Suprapubic skin (tissue), 4 donors: ENCODE measurements around the gene NUTM2E. TPM values are rescaled to one million over a fixed set of nuclear protein-coding genes. Genes with fewer than 3 reads are reported as not detected.
"Not testable (repeated sequence)": the region's sequence is repeated elsewhere in the genome, so short reads cannot be mapped to it uniquely, and the experiment has no call there.

Experiments used
- DNase-seq, 2 donors: peaks; one replicate each; pipeline ENCODE4 v3.0.0-alpha.2; 2019; ENCODE audit warnings: low spot score in 2 of 2
- H3K27ac ChIP-seq: fragments of 200-600 bp; sonication (generic); one replicate; pipeline ENCODE4 v1.5.1; 2019
- H3K27me3 ChIP-seq: fragments of 200-600 bp; sonication (generic); one replicate; pipeline ENCODE4 v1.5.1; 2019
- H3K36me3 ChIP-seq: fragments of 200-600 bp; sonication (generic); one replicate; pipeline ENCODE4 v1.5.1; 2019
- H3K4me1 ChIP-seq: fragments of 200-600 bp; sonication (generic); one replicate; pipeline ENCODE4 v1.5.1; 2019
- H3K4me3 ChIP-seq: fragments of 200-600 bp; sonication (generic); one replicate; pipeline ENCODE4 v1.5.1; 2019; ENCODE audit warnings: mild to moderate bottlenecking
- H3K9me3 ChIP-seq: fragments of 200-600 bp; sonication (generic); one replicate; pipeline ENCODE4 v1.5.1; 2019
- WGBS: methylation state at CpG from one replicate; pipeline ENCODE4 v1.1.5; 2018; 5-methylcytosine and 5-hydroxymethylcytosine counted together
- total RNA-seq, 4 donors: library from RNA; depleted of rRNA; stranded (reverse); fragments of >200 nt; gene quantifications; one replicate each; pipeline ENCODE4 v1.1.0, GENCODE V29; 2016
- TF ChIP-seq, protein P1 (sequence below), 2 donors: fragments of 200-600 bp in 1 of 2; fragments of 450-650 bp in 1 of 2; sonication (generic) in 1 of 2; IDR thresholded peaks; one replicate each; pipeline ENCODE4 v1.5.1; 2016 to 2019; ENCODE audit warnings: antibody characterized with exemption in 2 of 2, mild to moderate bottlenecking in 1 of 2, moderate library complexity in 1 of 2

The NUTM2E gene
- total RNA-seq, 4 donors from 2014 or later, result not detected

GRCh38 chr10:79825587-79826011, 940 bp upstream of the NUTM2E start:
- not testable (repeated sequence) for H3K9me3 ChIP-seq, H3K36me3 ChIP-seq, H3K27me3 ChIP-seq
- H3K27ac ChIP-seq, result peak overlapping the region; percentile 91
- peaks cover 15% of the 10 kb centered on the region for H3K4me1 ChIP-seq
- DNase-seq, result peak; percentile 54 to 80
- H3K4me3 ChIP-seq, result peak overlapping the region; percentile 64
- TF ChIP-seq, protein P1, sequence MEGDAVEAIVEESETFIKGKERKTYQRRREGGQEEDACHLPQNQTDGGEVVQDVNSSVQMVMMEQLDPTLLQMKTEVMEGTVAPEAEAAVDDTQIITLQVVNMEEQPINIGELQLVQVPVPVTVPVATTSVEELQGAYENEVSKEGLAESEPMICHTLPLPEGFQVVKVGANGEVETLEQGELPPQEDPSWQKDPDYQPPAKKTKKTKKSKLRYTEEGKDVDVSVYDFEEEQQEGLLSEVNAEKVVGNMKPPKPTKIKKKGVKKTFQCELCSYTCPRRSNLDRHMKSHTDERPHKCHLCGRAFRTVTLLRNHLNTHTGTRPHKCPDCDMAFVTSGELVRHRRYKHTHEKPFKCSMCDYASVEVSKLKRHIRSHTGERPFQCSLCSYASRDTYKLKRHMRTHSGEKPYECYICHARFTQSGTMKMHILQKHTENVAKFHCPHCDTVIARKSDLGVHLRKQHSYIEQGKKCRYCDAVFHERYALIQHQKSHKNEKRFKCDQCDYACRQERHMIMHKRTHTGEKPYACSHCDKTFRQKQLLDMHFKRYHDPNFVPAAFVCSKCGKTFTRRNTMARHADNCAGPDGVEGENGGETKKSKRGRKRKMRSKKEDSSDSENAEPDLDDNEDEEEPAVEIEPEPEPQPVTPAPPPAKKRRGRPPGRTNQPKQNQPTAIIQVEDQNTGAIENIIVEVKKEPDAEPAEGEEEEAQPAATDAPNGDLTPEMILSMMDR (IDR thresholded peaks at IDR 0.05), result peak in 1 of 2 donors; percentile 13
- 0% methylated on average over 7 of the region's 38 CpGs for WGBS

GRCh38 chr10:79826131-79826495, 426 bp upstream of the NUTM2E start:
- peak in 1 of 2 donors; percentile 58 for DNase-seq
- H3K27me3 ChIP-seq, H3K9me3 ChIP-seq, H3K36me3 ChIP-seq: not testable (repeated sequence)
- peak overlapping the region; percentile 64 for H3K4me3 ChIP-seq
- H3K27ac ChIP-seq, result peak overlapping the region; percentile 91
- WGBS, result 0% methylated on average over 27 of the region's 44 CpGs
- H3K4me1 ChIP-seq, result peaks cover 15% of the 10 kb centered on the region

GRCh38 chr10:79833833-79834232, 7.3 kb downstream of the NUTM2E start:
- not testable (repeated sequence) for H3K27me3 ChIP-seq, DNase-seq, H3K36me3 ChIP-seq, H3K4me3 ChIP-seq, H3K9me3 ChIP-seq, H3K4me1 ChIP-seq, H3K27ac ChIP-seq
- 89% methylated on average over 3 of the region's 3 CpGs for WGBS

GRCh38 chr10:79835891-79836290, 9.4 kb downstream of the NUTM2E start:
- 58% methylated on average over 2 of the region's 2 CpGs for WGBS
- not testable (repeated sequence) for H3K27me3 ChIP-seq, DNase-seq, H3K27ac ChIP-seq, H3K4me1 ChIP-seq, H3K9me3 ChIP-seq, H3K4me3 ChIP-seq, H3K36me3 ChIP-seq

- not testable (repeated sequence) for H3K9me3 ChIP-seq, H3K4me3 ChIP-seq, H3K4me1 ChIP-seq, H3K36me3 ChIP-seq, H3K27ac ChIP-seq, DNase-seq, H3K27me3 ChIP-seq
- WGBS, result 46% methylated on average over 1 of the region's 1 CpG
Observed at GRCh38 chr10:79836891-79837290, 10.4 kb downstream of the NUTM2E start.

- not testable (repeated sequence) for H3K4me1 ChIP-seq, H3K4me3 ChIP-seq, H3K27ac ChIP-seq, H3K9me3 ChIP-seq, H3K36me3 ChIP-seq, DNase-seq, H3K27me3 ChIP-seq
- no CpG with 5 or more reads among the region's 16 CpGs for WGBS
Observed at GRCh38 chr10:79838441-79838840, 11.9 kb downstream of the NUTM2E start.

- H3K9me3 ChIP-seq, H3K27ac ChIP-seq, H3K36me3 ChIP-seq, DNase-seq, H3K4me3 ChIP-seq, H3K4me1 ChIP-seq, H3K27me3 ChIP-seq: not testable (repeated sequence)
- no CpG with 5 or more reads among the region's 8 CpGs for WGBS
Observed at GRCh38 chr10:79853191-79853854, 26.8 kb downstream of the NUTM2E start.

DNA sequence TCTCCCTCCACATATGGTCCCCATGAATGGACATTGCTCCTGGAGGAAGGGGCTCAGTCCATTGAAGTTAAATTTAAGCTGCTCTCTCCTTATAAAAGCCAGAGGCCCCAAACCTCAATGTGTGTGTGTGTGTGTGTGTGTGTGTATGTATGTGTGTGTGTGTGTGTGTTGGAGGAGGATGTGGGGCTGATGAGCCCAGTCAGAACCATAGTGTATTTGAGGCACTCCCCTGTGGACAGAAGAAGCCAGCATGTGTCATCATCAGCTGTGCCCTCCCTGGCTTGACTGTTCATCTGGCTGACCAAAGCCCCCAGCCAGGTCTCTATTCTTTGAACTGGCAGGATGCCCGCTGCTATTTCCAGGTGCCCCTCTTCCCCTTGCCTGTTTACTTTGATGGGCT, 35.7 kb downstream of the NUTM2E start:
- not testable (repeated sequence) for H3K27ac ChIP-seq, H3K4me3 ChIP-seq, H3K27me3 ChIP-seq, H3K4me1 ChIP-seq, DNase-seq, H3K9me3 ChIP-seq, H3K36me3 ChIP-seq
- no CpG with 5 or more reads among the region's 1 CpG for WGBS

GRCh38 chr10:79862803-79863202, 36.3 kb downstream of the NUTM2E start:
- H3K27me3 ChIP-seq, H3K36me3 ChIP-seq, H3K4me1 ChIP-seq, H3K27ac ChIP-seq, H3K9me3 ChIP-seq, DNase-seq, H3K4me3 ChIP-seq: not testable (repeated sequence)
- WGBS, result no CpG with 5 or more reads among the region's 3 CpGs

- H3K27me3 ChIP-seq, H3K4me3 ChIP-seq, H3K36me3 ChIP-seq, H3K9me3 ChIP-seq, DNase-seq, H3K4me1 ChIP-seq, H3K27ac ChIP-seq: not testable (repeated sequence)
- 70% methylated on average over 3 of the region's 9 CpGs for WGBS
Observed at GRCh38 chr10:79866903-79867551, 40.5 kb downstream of the NUTM2E start.

- 77% methylated on average over 5 of the region's 7 CpGs for WGBS
- not testable (repeated sequence) for H3K4me3 ChIP-seq, H3K9me3 ChIP-seq, H3K4me1 ChIP-seq, DNase-seq, H3K27me3 ChIP-seq, H3K27ac ChIP-seq, H3K36me3 ChIP-seq
Observed at GRCh38 chr10:79868023-79868422, 41.5 kb downstream of the NUTM2E start.

DNA sequence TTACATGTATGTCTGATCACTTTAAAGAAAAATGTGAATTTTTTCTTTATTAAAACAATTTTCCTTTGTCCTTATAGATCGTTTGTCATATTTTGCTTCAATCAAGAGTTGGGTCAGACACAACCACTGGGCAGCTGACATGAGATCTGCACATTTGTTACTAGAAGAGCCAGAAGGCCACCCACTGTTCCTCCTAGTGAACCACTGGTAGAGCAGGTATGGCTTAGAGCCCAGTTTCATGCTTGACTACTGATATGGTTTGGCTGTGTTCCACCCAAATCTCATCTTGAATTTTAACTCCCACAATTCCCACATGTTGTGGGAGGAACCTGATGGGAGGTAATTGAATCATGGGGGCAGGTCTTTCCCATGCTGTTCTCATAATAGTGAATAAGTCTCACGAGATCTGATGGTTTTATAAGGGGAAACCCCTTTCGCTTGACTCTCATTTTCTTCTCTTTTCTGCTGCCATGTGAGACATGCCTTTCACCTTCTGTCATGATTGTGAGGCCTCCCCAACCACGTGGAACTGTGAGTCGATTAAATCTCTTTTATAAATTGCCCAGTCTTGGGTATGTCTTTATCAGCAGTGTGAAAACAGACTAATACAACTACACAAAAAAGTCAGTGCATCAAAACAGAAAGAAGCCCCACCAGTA, 43.0 kb downstream of the NUTM2E start:
- H3K27me3 ChIP-seq, H3K27ac ChIP-seq, DNase-seq, H3K36me3 ChIP-seq, H3K4me1 ChIP-seq, H3K9me3 ChIP-seq, H3K4me3 ChIP-seq: not testable (repeated sequence)
- 55% methylated on average over 4 of the region's 5 CpGs for WGBS

DNA sequence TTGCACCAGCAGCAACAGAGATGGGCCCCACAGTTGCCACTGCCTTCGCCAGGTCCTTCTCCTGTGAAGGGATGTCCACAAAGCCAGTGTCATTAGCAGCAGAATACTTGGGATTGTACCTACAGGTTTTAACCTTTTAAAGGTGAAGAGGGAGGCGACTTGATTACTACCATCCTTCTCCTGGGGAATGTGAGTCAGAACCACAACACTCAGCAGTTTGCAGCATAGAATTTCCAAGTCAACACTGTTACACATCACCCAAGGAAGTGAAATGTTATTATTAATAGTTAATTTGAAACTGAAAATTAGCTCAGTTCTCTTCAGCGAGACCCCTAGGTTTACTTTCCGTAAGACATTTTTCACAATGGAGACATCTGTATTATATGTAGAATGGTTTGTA, 45.2 kb downstream of the NUTM2E start:
- H3K4me3 ChIP-seq, H3K4me1 ChIP-seq, DNase-seq, H3K9me3 ChIP-seq, H3K27me3 ChIP-seq, H3K27ac ChIP-seq, H3K36me3 ChIP-seq: not testable (repeated sequence)
- 83% methylated on average over 3 of the region's 4 CpGs for WGBS
